HG02840 (cell line): ENCODE results near the gene EMD.
"Not testable (repeated sequence)": the region's sequence is repeated elsewhere in the genome, so short reads cannot be mapped to it uniquely, and the experiment has no call there.

Experiments used
- ATAC-seq: cut with Tn5 transposase; IDR thresholded peaks from one replicate; pipeline ENCODE4 v1.9.1; 2021; ENCODE audit warnings: mild to moderate bottlenecking, moderate library complexity, moderate number of reproducible peaks; ENCODE audit not compliant: unreplicated experiment, low FRiP score

The EMD gene

GRCh38 chrX:154378799-154379568 is at the start of gene EMD:
Gene EMD, plus strand, starts transcription at chrX:154379295. Its CDS starts 190 bp downstream, at chrX:154379485.
- ATAC-seq: peak; percentile 78

GRCh38 chrX:154332561-154332960 is 46.5 kb upstream of the EMD start:
- ATAC-seq: no peak

- ATAC-seq: no peak
Observed at GRCh38 chrX:154333116-154333515, 46.0 kb upstream of the EMD start.

- no peak for ATAC-seq
Observed at GRCh38 chrX:154333837-154334271, 45.2 kb upstream of the EMD start.

GRCh38 chrX:154334496-154334895 is 44.6 kb upstream of the EMD start:
- no peak for ATAC-seq

GRCh38 chrX:154341399-154342298 is 37.4 kb upstream of the EMD start:
- ATAC-seq: peak; percentile 59

GRCh38 chrX:154343063-154343462 is 36.0 kb upstream of the EMD start:
- ATAC-seq: peak; percentile 13

- not testable (repeated sequence) for ATAC-seq
Observed at GRCh38 chrX:154343620-154344019, 35.5 kb upstream of the EMD start.

- ATAC-seq: no peak
Observed at GRCh38 chrX:154348114-154348531, 31.0 kb upstream of the EMD start.

GRCh38 chrX:154348646-154349358 is 30.3 kb upstream of the EMD start:
- ATAC-seq: no peak

- ATAC-seq: no peak
Observed at GRCh38 chrX:154349359-154349935, 29.6 kb upstream of the EMD start.

GRCh38 chrX:154349979-154350378 is 29.1 kb upstream of the EMD start:
- no peak for ATAC-seq

GRCh38 chrX:154350429-154351182 is 28.5 kb upstream of the EMD start:
- no peak for ATAC-seq

GRCh38 chrX:154351183-154352011 is 27.7 kb upstream of the EMD start:
- no peak for ATAC-seq

GRCh38 chrX:154352012-154352401 is 27.1 kb upstream of the EMD start:
- ATAC-seq: no peak

GRCh38 chrX:154352466-154352865 is 26.6 kb upstream of the EMD start:
- no peak for ATAC-seq

- ATAC-seq: no peak
Observed at GRCh38 chrX:154353172-154353843, 25.8 kb upstream of the EMD start.

GRCh38 chrX:154354013-154354412 is 25.1 kb upstream of the EMD start:
- ATAC-seq: no peak
